Gastroesophageal sphincter (tissue), 4 donors: Measurements from ENCODE around the gene GLI1. TPM values are rescaled to one million over a fixed set of nuclear protein-coding genes. Genes with fewer than 3 reads are reported as not detected.
A peak's percentile ranks its signal among the peaks of the same experiment; 100 is the strongest.

ENCODE experiments used
- ATAC-seq: fragments of 150-250 bp; one replicate; pipeline ENCODE4 v1.9.1; 2016; ENCODE audit warnings: mild to moderate bottlenecking, moderate library complexity
- H3K27ac ChIP-seq, 4 donors: fragments of 200-600 bp; sonication (generic) in 3 of 4; 1 replicate in 3 of 4; 2 replicates in 1 of 4; pipeline ENCODE4 v1.5.1; 2016 to 2019
- H3K27me3 ChIP-seq: fragments of 200-600 bp; sonication (generic); one replicate; pipeline ENCODE4 v1.5.1; 2019
- H3K36me3 ChIP-seq, 2 donors: fragments of 200-600 bp; sonication (generic); one replicate each; pipeline ENCODE4 v1.5.1; 2019; ENCODE audit warnings: control low read depth in 1 of 2
- H3K4me1 ChIP-seq, 3 donors: fragments of 200-600 bp; sonication (generic); 1 replicate in 2 of 3; 2 replicates in 1 of 3; pipeline ENCODE4 v1.5.1; 2016 to 2019; ENCODE audit warnings: control low read depth in 2 of 3
- H3K4me3 ChIP-seq, 2 donors: fragments of 200-600 bp; sonication (generic); one replicate each; pipeline ENCODE4 v1.5.1; 2019; ENCODE audit warnings: mild to moderate bottlenecking in 1 of 2, moderate library complexity in 1 of 2
- H3K9me3 ChIP-seq, 3 donors: fragments of 200-600 bp; sonication (generic); one replicate each; pipeline ENCODE4 v1.5.1; 2017 to 2019; ENCODE audit warnings: control low read depth in 2 of 3
- EP300 ChIP-seq: sonication (generic); formaldehyde crosslinking; IDR thresholded peaks from one replicate; pipeline ENCODE4 v1.6.1; 2017; ENCODE audit warnings: antibody characterized with exemption, mild to moderate bottlenecking
- POLR2A ChIP-seq, 2 donors: fragments of 450-650 bp; IDR thresholded peaks; one replicate each; pipeline ENCODE4 v1.6.1; 2017; ENCODE audit warnings: antibody characterized with exemption in 2 of 2, mild to moderate bottlenecking in 2 of 2, moderate library complexity in 1 of 2
- POLR2AphosphoS5 ChIP-seq: sonication (generic); formaldehyde crosslinking; IDR thresholded peaks from one replicate; pipeline ENCODE4 v1.6.1; 2017; ENCODE audit warnings: antibody characterized with exemption
- WGBS, 2 donors: methylation state at CpG; one replicate each; pipeline ENCODE4 v1.1.5; 2018; ENCODE audit warnings: low coverage in 1 of 2; 5-methylcytosine and 5-hydroxymethylcytosine counted together
- total RNA-seq, 4 donors: library from RNA; depleted of rRNA; stranded (reverse); fragments of >200 nt; gene quantifications; one replicate each; pipeline ENCODE4 v1.1.0, GENCODE V29; 2016
- TF ChIP-seq, protein P1 (sequence below), 4 experiments: fragments of 200-600 bp in 2 of 4; fragments of 450-650 bp in 2 of 4; sonication (generic) in 1 of 4; IDR thresholded peaks; one replicate each; pipeline ENCODE4 v1.5.1; 2017 to 2019; ENCODE audit warnings: antibody characterized with exemption in 4 of 4, mild to moderate bottlenecking in 2 of 4, moderate library complexity in 2 of 4

Gene GLI1
- total RNA-seq, 4 donors from 2014 or later = 0.15 to 3.6 (median 0.30) TPM

GRCh38 chr12:57479376-57480115 lies 20.0 kb downstream of the GLI1 start, which contains the start of gene ARHGAP9:
Gene ARHGAP9 (minus strand): TSS chr12:57479866. CDS start chr12:57479406, 460 bp downstream.
- H3K9me3 ChIP-seq = no peaks in the 10 kb centered on the region
- 59 to 61% methylated on average over 5 of the region's 6 CpGs for WGBS, 2 donors
- no peaks in the 10 kb centered on the region for H3K36me3 ChIP-seq
- peaks cover 82% of the 10 kb centered on the region for H3K27me3 ChIP-seq
- H3K4me3 ChIP-seq = no peak within 1 kb of the TSS
- no peak for ATAC-seq
- H3K27ac ChIP-seq = peak within 1 kb of the TSS in 3 of 4 donors; percentile 43 to 54 (median 50)
- H3K4me1 ChIP-seq = peaks cover 0 to 17% (median 7%) of the 10 kb centered on the region in 3 donors
- TF ChIP-seq EP300 (no peak), POLR2AphosphoS5 (no peak), POLR2A (IDR thresholded peaks at IDR 0.05) (no peak)
- TF ChIP-seq, protein P1, sequence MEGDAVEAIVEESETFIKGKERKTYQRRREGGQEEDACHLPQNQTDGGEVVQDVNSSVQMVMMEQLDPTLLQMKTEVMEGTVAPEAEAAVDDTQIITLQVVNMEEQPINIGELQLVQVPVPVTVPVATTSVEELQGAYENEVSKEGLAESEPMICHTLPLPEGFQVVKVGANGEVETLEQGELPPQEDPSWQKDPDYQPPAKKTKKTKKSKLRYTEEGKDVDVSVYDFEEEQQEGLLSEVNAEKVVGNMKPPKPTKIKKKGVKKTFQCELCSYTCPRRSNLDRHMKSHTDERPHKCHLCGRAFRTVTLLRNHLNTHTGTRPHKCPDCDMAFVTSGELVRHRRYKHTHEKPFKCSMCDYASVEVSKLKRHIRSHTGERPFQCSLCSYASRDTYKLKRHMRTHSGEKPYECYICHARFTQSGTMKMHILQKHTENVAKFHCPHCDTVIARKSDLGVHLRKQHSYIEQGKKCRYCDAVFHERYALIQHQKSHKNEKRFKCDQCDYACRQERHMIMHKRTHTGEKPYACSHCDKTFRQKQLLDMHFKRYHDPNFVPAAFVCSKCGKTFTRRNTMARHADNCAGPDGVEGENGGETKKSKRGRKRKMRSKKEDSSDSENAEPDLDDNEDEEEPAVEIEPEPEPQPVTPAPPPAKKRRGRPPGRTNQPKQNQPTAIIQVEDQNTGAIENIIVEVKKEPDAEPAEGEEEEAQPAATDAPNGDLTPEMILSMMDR (IDR thresholded peaks at IDR 0.05) = no peak

- ATAC-seq = no peak
- Histone ChIP-seq H3K4me3 (no peak overlapping the region), H3K9me3 (no peaks in the 10 kb centered on the region), H3K27me3 (peaks cover 65% of the 10 kb centered on the region), H3K4me1 (no peaks in the 10 kb centered on the region), H3K36me3 (no peaks in the 10 kb centered on the region), H3K27ac (no peak overlapping the region)
- no peak for TF ChIP-seq POLR2A (IDR thresholded peaks at IDR 0.05)
- TF ChIP-seq, protein P1 (IDR thresholded peaks at IDR 0.05) = no peak
- TF ChIP-seq EP300 = no peak
- TF ChIP-seq POLR2AphosphoS5 = no peak
- 44% methylated on average over 1 of the region's 1 CpG; no CpG with 5 or more reads in 1 of the 2 donors for WGBS, 2 donors
Observed at GRCh38 chr12:57481671-57482070, 22.1 kb downstream of the GLI1 start.

GRCh38 chr12:57483466-57483865 lies 23.9 kb downstream of the GLI1 start:
- 57% methylated on average over 4 of the region's 5 CpGs; no CpG with 5 or more reads in 1 of the 2 donors for WGBS, 2 donors
- Histone ChIP-seq H3K36me3 (no peaks in the 10 kb centered on the region), H3K9me3 (no peaks in the 10 kb centered on the region), H3K27ac (no peak overlapping the region), H3K4me3 (no peak overlapping the region), H3K4me1 (peaks cover 0 to 8% (median under 1%) of the 10 kb centered on the region in 3 donors), H3K27me3 (peaks cover 47% of the 10 kb centered on the region)
- TF ChIP-seq POLR2A (IDR thresholded peaks at IDR 0.05) (no peak), EP300 (no peak), POLR2AphosphoS5 (no peak)
- TF ChIP-seq, protein P1 (IDR thresholded peaks at IDR 0.05) = no peak
- ATAC-seq = no peak

DNA sequence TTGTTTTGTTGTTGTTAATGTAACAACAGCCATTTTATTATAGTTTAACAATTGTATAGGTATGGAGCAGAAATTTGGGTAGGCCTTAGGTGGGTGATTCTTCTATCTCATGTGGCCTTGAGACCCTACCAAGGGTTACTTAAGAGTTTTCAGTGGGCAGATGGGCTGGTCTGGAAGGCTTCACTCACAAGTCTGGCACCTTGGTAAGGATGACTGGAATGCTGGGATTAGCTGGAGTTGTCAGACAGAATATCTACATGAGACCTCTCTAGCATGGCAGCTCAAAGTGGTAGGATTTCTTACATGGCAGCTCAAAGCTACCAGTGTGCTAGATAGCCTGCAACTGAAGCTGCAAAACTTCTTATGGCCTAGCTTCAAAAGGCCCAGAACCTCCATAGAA lies 26.1 kb downstream of the GLI1 start:
- no peak for ATAC-seq
- Histone ChIP-seq H3K9me3 (no peaks in the 10 kb centered on the region), H3K27ac (no peak overlapping the region), H3K27me3 (peaks cover 27% of the 10 kb centered on the region), H3K4me1 (peaks cover 4 to 21% (median 8%) of the 10 kb centered on the region in 3 donors), H3K36me3 (peaks cover 0 to 18% of the 10 kb centered on the region in 2 donors), H3K4me3 (no peak overlapping the region)
- TF ChIP-seq, protein P1 (IDR thresholded peaks at IDR 0.05) = no peak
- TF ChIP-seq POLR2A (IDR thresholded peaks at IDR 0.05) = no peak
- no peak for TF ChIP-seq POLR2AphosphoS5
- no peak for TF ChIP-seq EP300

- TF ChIP-seq POLR2A (IDR thresholded peaks at IDR 0.05) (no peak), EP300 (no peak)
- Histone ChIP-seq H3K27ac (peak overlapping the region in 2 of 4 donors; percentile 83 to 85), H3K36me3 (peaks cover 0 to 32% of the 10 kb centered on the region in 2 donors), H3K4me1 (peaks cover 4 to 21% (median 8%) of the 10 kb centered on the region in 3 donors), H3K4me3 (peak overlapping the region; percentile 70 to 94), H3K27me3 (peaks cover 13% of the 10 kb centered on the region), H3K9me3 (no peaks in the 10 kb centered on the region)
- no peak for ATAC-seq
- 80 to 97% methylated on average over 1 to 15 of the region's 27 CpGs for WGBS, 2 donors
Observed at GRCh38 chr12:57487055-57487596, 27.5 kb downstream of the GLI1 start.
